ENCODE measurements around the gene PAPPA.

DNA sequence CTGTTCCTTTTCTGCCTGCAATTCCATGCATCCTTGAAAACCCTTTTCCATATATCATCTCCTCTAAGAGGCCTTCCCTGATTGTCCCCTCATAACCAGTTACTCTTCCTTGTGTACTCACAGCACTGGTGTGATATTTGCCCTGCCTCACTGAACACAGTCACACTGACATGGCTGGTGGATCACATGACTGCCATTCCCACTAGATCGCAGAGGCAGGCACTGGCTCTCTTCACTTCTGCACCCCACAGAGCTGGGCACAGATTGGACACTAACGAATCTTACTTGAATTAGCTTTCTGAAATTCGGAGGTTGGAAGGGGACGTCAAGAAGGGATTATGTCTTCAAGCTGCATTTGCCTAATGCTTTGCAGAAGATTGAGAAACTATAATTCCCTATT is 208.0 kb downstream of the PAPPA start:
- TF ChIP-seq, protein P1, sequence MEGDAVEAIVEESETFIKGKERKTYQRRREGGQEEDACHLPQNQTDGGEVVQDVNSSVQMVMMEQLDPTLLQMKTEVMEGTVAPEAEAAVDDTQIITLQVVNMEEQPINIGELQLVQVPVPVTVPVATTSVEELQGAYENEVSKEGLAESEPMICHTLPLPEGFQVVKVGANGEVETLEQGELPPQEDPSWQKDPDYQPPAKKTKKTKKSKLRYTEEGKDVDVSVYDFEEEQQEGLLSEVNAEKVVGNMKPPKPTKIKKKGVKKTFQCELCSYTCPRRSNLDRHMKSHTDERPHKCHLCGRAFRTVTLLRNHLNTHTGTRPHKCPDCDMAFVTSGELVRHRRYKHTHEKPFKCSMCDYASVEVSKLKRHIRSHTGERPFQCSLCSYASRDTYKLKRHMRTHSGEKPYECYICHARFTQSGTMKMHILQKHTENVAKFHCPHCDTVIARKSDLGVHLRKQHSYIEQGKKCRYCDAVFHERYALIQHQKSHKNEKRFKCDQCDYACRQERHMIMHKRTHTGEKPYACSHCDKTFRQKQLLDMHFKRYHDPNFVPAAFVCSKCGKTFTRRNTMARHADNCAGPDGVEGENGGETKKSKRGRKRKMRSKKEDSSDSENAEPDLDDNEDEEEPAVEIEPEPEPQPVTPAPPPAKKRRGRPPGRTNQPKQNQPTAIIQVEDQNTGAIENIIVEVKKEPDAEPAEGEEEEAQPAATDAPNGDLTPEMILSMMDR (IDR thresholded peaks at IDR 0.05), result no peak
- TF ChIP-seq POLR2A (IDR thresholded peaks at IDR 0.05), result no peak

Measured in Peyer's patch (tissue), 4 donors.